Activated naive CD8-positive, alpha-beta T cell treated with anti-CD3 and anti-CD28 coated beads for 36 hours (primary cell): ENCODE measurements around the gene PRX. TPM values are rescaled to one million over a fixed set of nuclear protein-coding genes. Genes with fewer than 3 reads are reported as not detected.
"Not testable (repeated sequence)": the region's sequence is repeated elsewhere in the genome, so short reads cannot be mapped to it uniquely, and the experiment has no call there.

ENCODE experiments used
- DNase-seq: peaks from one replicate; pipeline ENCODE4 v3.0.0; 2021
- H3K27ac Mint-ChIP-seq: one replicate; pipeline ENCODE4 v1.8.0; 2022; ENCODE audit warnings: mild to moderate bottlenecking, moderate library complexity, mixed read lengths
- H3K27me3 Mint-ChIP-seq: one replicate; pipeline ENCODE4 v1.8.0; 2022; ENCODE audit warnings: mild to moderate bottlenecking, mixed read lengths
- H3K36me3 Mint-ChIP-seq: one replicate; pipeline ENCODE4 v1.8.0; 2021; ENCODE audit warnings: mild to moderate bottlenecking, mixed read lengths
- H3K4me1 Mint-ChIP-seq: one replicate; pipeline ENCODE4 v1.8.0; 2021; ENCODE audit warnings: mixed read lengths
- H3K4me3 Mint-ChIP-seq: one replicate; pipeline ENCODE4 v1.8.0; 2022; ENCODE audit warnings: mild to moderate bottlenecking, moderate library complexity, mixed read lengths
- H3K9me3 Mint-ChIP-seq: one replicate; pipeline ENCODE4 v1.8.0; 2022; ENCODE audit warnings: mixed read lengths
- total RNA-seq, 2 experiments: library from RNA; stranded (reverse); gene quantifications; one replicate each; pipeline ENCODE4 v1.2.3, GENCODE V29; 2021

PRX gene
- total RNA-seq, 2 experiments from 2014 or later: 0.64 to 0.84 TPM

GRCh38 chr19:40371802-40372122 is 41.4 kb downstream of the PRX start:
- Mint-ChIP-seq H3K9me3 (no peaks in the 10 kb centered on the region), H3K27ac (no peak overlapping the region), H3K4me3 (no peak overlapping the region), H3K4me1 (peaks cover 4% of the 10 kb centered on the region), H3K27me3 (no peaks in the 10 kb centered on the region), H3K36me3 (peaks cover 2% of the 10 kb centered on the region)
- DNase-seq: no peak

- H3K9me3 Mint-ChIP-seq: no peaks in the 10 kb centered on the region
- H3K4me1 Mint-ChIP-seq: peaks cover 4% of the 10 kb centered on the region
- DNase-seq: no peak
- H3K27me3 Mint-ChIP-seq: no peaks in the 10 kb centered on the region
- H3K36me3 Mint-ChIP-seq: peaks cover 2% of the 10 kb centered on the region
- no peak overlapping the region for H3K4me3 Mint-ChIP-seq
- H3K27ac Mint-ChIP-seq: no peak overlapping the region
These were observed 42.0 kb downstream of the PRX start for GRCh38 chr19:40370997-40371801.

GRCh38 chr19:40370253-40370652 is 42.9 kb downstream of the PRX start:
- not testable (repeated sequence) for H3K9me3 Mint-ChIP-seq, H3K27ac Mint-ChIP-seq, H3K36me3 Mint-ChIP-seq, DNase-seq, H3K27me3 Mint-ChIP-seq, H3K4me1 Mint-ChIP-seq, H3K4me3 Mint-ChIP-seq

- no peaks in the 10 kb centered on the region for H3K27me3 Mint-ChIP-seq
- no peak for DNase-seq
- H3K9me3 Mint-ChIP-seq: no peaks in the 10 kb centered on the region
- H3K4me3 Mint-ChIP-seq: no peak overlapping the region
- H3K4me1 Mint-ChIP-seq: peaks cover 11% of the 10 kb centered on the region
- H3K27ac Mint-ChIP-seq: no peak overlapping the region
- peaks cover 4% of the 10 kb centered on the region for H3K36me3 Mint-ChIP-seq
These were observed 43.4 kb downstream of the PRX start for GRCh38 chr19:40369797-40370196.

- no peak overlapping the region for H3K4me3 Mint-ChIP-seq
- H3K27me3 Mint-ChIP-seq: no peaks in the 10 kb centered on the region
- no peak for DNase-seq
- H3K4me1 Mint-ChIP-seq: peaks cover 13% of the 10 kb centered on the region
- H3K9me3 Mint-ChIP-seq: no peaks in the 10 kb centered on the region
- peaks cover 2% of the 10 kb centered on the region for H3K36me3 Mint-ChIP-seq
- no peak overlapping the region for H3K27ac Mint-ChIP-seq
These were observed 45.4 kb downstream of the PRX start for GRCh38 chr19:40367577-40368434.

- H3K4me3 Mint-ChIP-seq: no peak overlapping the region
- H3K36me3 Mint-ChIP-seq: peaks cover 2% of the 10 kb centered on the region
- no peaks in the 10 kb centered on the region for H3K9me3 Mint-ChIP-seq
- peaks cover 12% of the 10 kb centered on the region for H3K4me1 Mint-ChIP-seq
- no peaks in the 10 kb centered on the region for H3K27me3 Mint-ChIP-seq
- no peak for DNase-seq
- H3K27ac Mint-ChIP-seq: no peak overlapping the region
These were observed 46.2 kb downstream of the PRX start for GRCh38 chr19:40366697-40367561.

- no peaks in the 10 kb centered on the region for H3K9me3 Mint-ChIP-seq
- no peaks in the 10 kb centered on the region for H3K27me3 Mint-ChIP-seq
- DNase-seq: peak; percentile 50
- H3K4me3 Mint-ChIP-seq: peak overlapping the region; percentile 42
- peaks cover 2% of the 10 kb centered on the region for H3K36me3 Mint-ChIP-seq
- H3K27ac Mint-ChIP-seq: no peak overlapping the region
- peaks cover 14% of the 10 kb centered on the region for H3K4me1 Mint-ChIP-seq
These were observed 47.4 kb downstream of the PRX start for GRCh38 chr19:40365613-40366401.

- no peaks in the 10 kb centered on the region for H3K9me3 Mint-ChIP-seq
- H3K36me3 Mint-ChIP-seq: peaks cover 2% of the 10 kb centered on the region
- peak overlapping the region; percentile 42 for H3K4me3 Mint-ChIP-seq
- H3K27me3 Mint-ChIP-seq: no peaks in the 10 kb centered on the region
- H3K27ac Mint-ChIP-seq: no peak overlapping the region
- DNase-seq: no peak
- peaks cover 15% of the 10 kb centered on the region for H3K4me1 Mint-ChIP-seq
These were observed 48.2 kb downstream of the PRX start for GRCh38 chr19:40365010-40365409.

- H3K4me3 Mint-ChIP-seq: no peak overlapping the region
- H3K9me3 Mint-ChIP-seq: no peaks in the 10 kb centered on the region
- no peak for DNase-seq
- peaks cover 2% of the 10 kb centered on the region for H3K36me3 Mint-ChIP-seq
- peaks cover 18% of the 10 kb centered on the region for H3K4me1 Mint-ChIP-seq
- H3K27ac Mint-ChIP-seq: no peak overlapping the region
- H3K27me3 Mint-ChIP-seq: no peaks in the 10 kb centered on the region
These were observed 50.1 kb downstream of the PRX start for GRCh38 chr19:40363069-40363468.

- no peak overlapping the region for H3K27ac Mint-ChIP-seq
- H3K4me3 Mint-ChIP-seq: no peak overlapping the region
- H3K9me3 Mint-ChIP-seq: no peaks in the 10 kb centered on the region
- no peak for DNase-seq
- H3K36me3 Mint-ChIP-seq: peaks cover 2% of the 10 kb centered on the region
- H3K27me3 Mint-ChIP-seq: no peaks in the 10 kb centered on the region
- H3K4me1 Mint-ChIP-seq: peaks cover 20% of the 10 kb centered on the region
These were observed 51.0 kb downstream of the PRX start for GRCh38 chr19:40362160-40362559.

- peaks cover 4% of the 10 kb centered on the region for H3K36me3 Mint-ChIP-seq
- H3K9me3 Mint-ChIP-seq: no peaks in the 10 kb centered on the region
- H3K27ac Mint-ChIP-seq: no peak overlapping the region
- peaks cover 32% of the 10 kb centered on the region for H3K4me1 Mint-ChIP-seq
- no peak overlapping the region for H3K4me3 Mint-ChIP-seq
- no peak for DNase-seq
- no peaks in the 10 kb centered on the region for H3K27me3 Mint-ChIP-seq
These were observed 52.4 kb downstream of the PRX start for GRCh38 chr19:40360708-40361241.

- H3K9me3 Mint-ChIP-seq: no peaks in the 10 kb centered on the region
- no peak overlapping the region for H3K27ac Mint-ChIP-seq
- H3K4me1 Mint-ChIP-seq: peaks cover 31% of the 10 kb centered on the region
- H3K4me3 Mint-ChIP-seq: no peak overlapping the region
- peaks cover 4% of the 10 kb centered on the region for H3K36me3 Mint-ChIP-seq
- DNase-seq: no peak
- no peaks in the 10 kb centered on the region for H3K27me3 Mint-ChIP-seq
These were observed 53.0 kb downstream of the PRX start for GRCh38 chr19:40360020-40360707.

- DNase-seq: no peak
- H3K36me3 Mint-ChIP-seq: peaks cover 2% of the 10 kb centered on the region
- no peaks in the 10 kb centered on the region for H3K9me3 Mint-ChIP-seq
- H3K27ac Mint-ChIP-seq: peak overlapping the region; percentile 63
- no peak overlapping the region for H3K4me3 Mint-ChIP-seq
- H3K4me1 Mint-ChIP-seq: peaks cover 27% of the 10 kb centered on the region
- H3K27me3 Mint-ChIP-seq: no peaks in the 10 kb centered on the region
These were observed 54.4 kb downstream of the PRX start for GRCh38 chr19:40358773-40359172.

GRCh38 chr19:40357640-40358039 is 55.5 kb downstream of the PRX start:
- Mint-ChIP-seq H3K4me1 (peaks cover 22% of the 10 kb centered on the region), H3K9me3 (no peaks in the 10 kb centered on the region), H3K27ac (no peak overlapping the region), H3K36me3 (peaks cover 2% of the 10 kb centered on the region), H3K4me3 (no peak overlapping the region), H3K27me3 (no peaks in the 10 kb centered on the region)
- no peak for DNase-seq
